ENCODE measurements around the gene CASQ1.

CASQ1 gene

DNA sequence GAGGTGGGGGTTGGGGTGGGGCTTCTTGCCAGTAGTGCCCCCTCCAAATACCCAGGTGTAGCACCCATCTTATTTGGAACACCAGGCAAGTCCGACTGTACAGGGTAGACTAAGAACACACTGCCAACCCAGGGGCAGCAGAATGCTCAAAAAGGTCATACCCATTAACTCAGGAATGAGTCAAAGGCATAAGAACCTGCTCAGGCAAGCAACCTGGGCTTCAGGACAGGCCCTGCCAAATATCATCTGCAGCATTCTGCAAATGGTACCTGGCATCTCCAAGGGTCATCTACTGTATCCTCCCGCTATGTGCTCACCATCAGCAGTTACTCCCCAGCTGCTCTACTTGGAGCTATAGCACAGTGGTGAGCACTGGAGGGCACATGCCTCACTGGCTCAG, 34.2 kb downstream of the CASQ1 start:
- no peak for DNase-seq (ENCODE audit: low read depth in 4 of 4, low spot score in 1 of 4)

DNA sequence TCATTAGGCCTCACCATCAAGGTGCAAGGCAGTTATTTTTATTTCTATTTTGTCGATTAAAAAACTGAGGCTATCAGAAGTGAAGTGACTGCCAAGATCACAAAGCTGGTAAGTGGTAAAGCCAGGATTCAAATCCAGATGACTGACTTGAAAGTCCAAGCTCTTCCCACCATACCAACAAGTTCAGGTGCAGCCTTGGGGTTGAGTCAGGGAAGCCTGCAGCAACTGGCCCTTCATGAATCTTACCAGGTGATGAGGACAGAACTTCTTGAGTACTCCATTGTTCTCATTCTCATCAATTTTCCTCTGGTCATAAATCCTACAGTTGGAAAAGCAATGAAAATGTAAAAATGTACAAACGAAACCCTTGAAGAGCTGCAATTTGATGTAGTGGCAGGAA, 35.0 kb downstream of the CASQ1 start:
- DNase-seq (ENCODE audit: low read depth in 4 of 4, low spot score in 1 of 4) = no peak

GRCh38 chr1:160226623-160227022, 36.2 kb downstream of the CASQ1 start:
- no peak for DNase-seq (ENCODE audit: low read depth in 4 of 4, low spot score in 1 of 4)

- no peak for DNase-seq (ENCODE audit: low read depth in 4 of 4, low spot score in 1 of 4)
Observed at GRCh38 chr1:160227034-160227433, 36.7 kb downstream of the CASQ1 start.

GRCh38 chr1:160227561-160227960, 37.2 kb downstream of the CASQ1 start:
- DNase-seq (ENCODE audit: low read depth in 4 of 4, low spot score in 1 of 4) = no peak

GRCh38 chr1:160228431-160228830, 38.1 kb downstream of the CASQ1 start:
- no peak for DNase-seq (ENCODE audit: low read depth in 4 of 4, low spot score in 1 of 4)

GRCh38 chr1:160232911-160233310, 42.5 kb downstream of the CASQ1 start:
- DNase-seq (ENCODE audit: low read depth in 4 of 4, low spot score in 1 of 4) = no peak

DNA sequence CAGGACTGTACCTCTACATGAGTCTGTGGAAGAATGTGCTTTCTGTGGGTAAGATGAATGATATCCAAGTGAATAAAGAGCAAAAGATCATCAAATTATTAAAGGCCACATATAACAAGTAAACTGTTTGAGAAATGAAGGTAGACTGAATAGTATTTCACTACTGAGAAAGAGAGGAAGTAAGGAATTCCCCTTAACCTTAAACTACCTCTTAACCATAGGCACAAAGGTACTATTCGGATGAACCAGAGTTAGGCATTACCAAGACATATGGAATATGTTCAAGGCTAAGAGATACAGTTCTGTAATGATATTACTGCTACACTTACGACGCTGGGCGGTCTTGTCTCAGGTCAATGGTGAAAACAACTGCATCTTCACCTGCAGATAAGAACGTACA, 46.4 kb downstream of the CASQ1 start:
- no peak for DNase-seq (ENCODE audit: low read depth in 4 of 4, low spot score in 1 of 4)

- no peak for DNase-seq (ENCODE audit: low read depth in 4 of 4, low spot score in 1 of 4)
Observed at GRCh38 chr1:160237558-160237957, 47.2 kb downstream of the CASQ1 start.

GRCh38 chr1:160238408-160238807, 48.0 kb downstream of the CASQ1 start:
- DNase-seq (ENCODE audit: low read depth in 4 of 4, low spot score in 1 of 4) = no peak

- DNase-seq (ENCODE audit: low read depth in 4 of 4, low spot score in 1 of 4) = no peak
Observed at GRCh38 chr1:160239582-160240299, 49.4 kb downstream of the CASQ1 start.

- no peak for DNase-seq (ENCODE audit: low read depth in 4 of 4, low spot score in 1 of 4)
Observed at GRCh38 chr1:160243767-160244166, 53.4 kb downstream of the CASQ1 start.

GRCh38 chr1:160244209-160244608, 53.8 kb downstream of the CASQ1 start:
- DNase-seq (ENCODE audit: low read depth in 4 of 4, low spot score in 1 of 4) = no peak

GRCh38 chr1:160245434-160245833, 55.1 kb downstream of the CASQ1 start:
- DNase-seq (ENCODE audit: low read depth in 4 of 4, low spot score in 1 of 4) = no peak

- DNase-seq (ENCODE audit: low read depth in 4 of 4, low spot score in 1 of 4) = no peak
Observed at GRCh38 chr1:160247053-160247452, 56.7 kb downstream of the CASQ1 start.

DNA sequence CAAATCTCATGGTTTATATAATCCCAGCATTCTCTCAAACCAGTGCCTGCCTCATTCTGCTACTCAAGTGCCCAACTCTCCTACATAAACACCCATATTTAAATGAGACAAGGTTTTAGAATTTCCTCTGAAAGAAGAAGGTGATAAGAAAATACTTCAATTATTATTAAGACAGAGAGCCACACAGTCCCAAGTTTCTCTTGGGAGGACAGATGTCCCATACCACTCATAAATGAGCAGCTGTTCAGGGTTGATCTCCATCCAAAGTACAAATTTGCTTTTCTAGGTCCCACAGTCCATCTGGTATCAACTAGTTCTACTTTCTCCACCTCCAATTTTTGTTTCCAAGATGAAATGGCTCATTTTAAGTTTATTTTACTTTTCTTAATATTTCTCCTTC, 60.6 kb downstream of the CASQ1 start:
- no peak for DNase-seq (ENCODE audit: low read depth in 4 of 4, low spot score in 1 of 4)

Measured in stimulated activated CD4-positive, alpha-beta T cell treated with anti-CD3 and anti-CD28 coated beads, Interleukin-1b, Interleukin-23, amount 100 ng/mL, for 24 hours (primary cell).